Embryonic facial prominence (tissue), 1 donor: Measurements from ENCODE around the gene HDAC5.
"Not testable (repeated sequence)": the region's sequence is repeated elsewhere in the genome, so short reads cannot be mapped to it uniquely, and the experiment has no call there.

ENCODE experiments used
- DNase-seq: peaks from one replicate; pipeline ENCODE4 v3.0.0-alpha.2; 2016; ENCODE audit errors: extremely low spot score

The HDAC5 gene

GRCh38 chr17:44111777-44112176 lies 11.7 kb downstream of the HDAC5 start:
- no peak for DNase-seq

DNA sequence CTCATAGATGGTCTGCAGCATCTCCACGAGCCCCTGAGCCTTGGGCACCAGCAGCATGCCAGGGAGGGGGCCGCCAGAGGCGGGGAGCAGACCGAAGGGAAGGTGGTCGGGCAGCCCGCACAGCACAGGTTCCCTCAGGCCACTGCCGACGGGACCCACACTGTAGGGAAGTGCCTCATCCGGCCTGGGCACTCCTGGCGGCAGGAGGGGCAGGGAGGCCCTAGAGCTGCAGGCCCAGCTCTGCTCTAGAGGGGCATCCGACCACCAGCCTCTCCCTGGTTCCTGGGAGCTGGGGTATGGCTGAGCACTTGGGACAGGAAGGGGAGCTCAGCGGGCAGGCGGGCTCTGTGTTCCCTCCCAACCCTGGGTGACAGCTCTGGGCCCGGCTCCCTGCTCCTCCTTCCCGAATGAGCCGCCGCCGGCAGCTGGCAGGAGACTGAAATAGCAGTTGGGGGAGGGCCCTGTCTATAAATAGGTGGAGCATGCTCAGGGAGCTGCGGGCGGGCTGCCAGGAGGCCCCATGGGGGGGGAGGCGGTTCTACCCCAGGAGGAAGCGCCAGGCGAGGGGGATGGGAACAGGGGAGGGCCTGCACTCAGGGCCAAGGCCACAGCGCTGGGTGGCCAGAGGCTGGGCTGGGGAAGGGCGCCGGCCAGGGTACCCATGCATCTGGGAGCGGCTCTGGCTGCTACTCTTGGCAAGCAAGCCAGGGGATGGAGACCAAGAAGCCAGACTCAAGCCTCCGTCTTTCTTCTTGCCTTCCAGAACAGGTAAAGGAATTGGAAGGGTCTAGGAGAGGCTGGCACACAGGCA lies 12.4 kb downstream of the HDAC5 start:
- DNase-seq = peak; percentile 83

- no peak for DNase-seq
These were observed 13.3 kb downstream of the HDAC5 start for GRCh38 chr17:44110011-44110686.

- DNase-seq = no peak
These were observed 14.2 kb downstream of the HDAC5 start for GRCh38 chr17:44109312-44109630.

DNA sequence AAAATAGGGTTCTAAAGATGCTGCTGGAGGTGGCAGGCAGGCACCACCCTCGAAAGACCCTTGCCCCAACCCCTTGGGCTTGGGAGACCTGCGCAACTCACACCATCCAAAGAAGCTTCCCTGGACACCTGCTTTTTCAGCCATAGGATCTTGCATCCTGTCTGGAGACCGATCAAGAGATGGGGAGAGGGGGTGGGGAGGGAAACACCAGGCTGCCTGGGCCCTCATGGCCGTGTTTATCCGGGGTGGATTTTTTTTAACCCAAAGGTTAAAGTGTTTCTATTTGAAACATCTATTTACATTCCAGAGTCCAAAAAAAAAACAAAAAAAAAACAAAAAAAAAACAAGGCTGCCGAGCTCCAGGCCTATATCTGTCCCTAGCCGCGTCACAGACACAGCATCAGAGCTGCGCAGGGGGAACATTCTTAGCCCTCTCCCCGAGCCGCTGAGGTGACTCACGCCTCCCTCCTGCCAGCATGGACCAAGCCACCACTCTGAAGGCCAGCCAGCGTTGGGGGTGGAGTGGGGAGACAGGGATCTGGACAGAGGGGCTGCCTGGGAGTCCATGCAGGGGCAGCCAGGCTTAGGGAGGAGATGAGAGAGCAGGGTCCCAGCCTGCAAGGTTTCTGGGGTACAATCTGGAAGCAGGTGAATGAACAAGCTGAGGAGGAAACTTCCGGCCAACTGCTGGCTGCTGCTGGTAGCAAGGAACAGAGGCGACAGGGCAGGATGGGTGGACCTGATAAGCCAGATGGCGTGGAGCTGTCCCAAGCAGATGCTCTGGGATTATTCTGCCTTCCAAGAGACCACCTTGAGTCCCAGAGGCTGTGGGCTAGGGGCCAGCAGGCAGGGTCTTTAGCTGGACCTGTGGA lies 14.8 kb downstream of the HDAC5 start:
- DNase-seq = no peak

DNA sequence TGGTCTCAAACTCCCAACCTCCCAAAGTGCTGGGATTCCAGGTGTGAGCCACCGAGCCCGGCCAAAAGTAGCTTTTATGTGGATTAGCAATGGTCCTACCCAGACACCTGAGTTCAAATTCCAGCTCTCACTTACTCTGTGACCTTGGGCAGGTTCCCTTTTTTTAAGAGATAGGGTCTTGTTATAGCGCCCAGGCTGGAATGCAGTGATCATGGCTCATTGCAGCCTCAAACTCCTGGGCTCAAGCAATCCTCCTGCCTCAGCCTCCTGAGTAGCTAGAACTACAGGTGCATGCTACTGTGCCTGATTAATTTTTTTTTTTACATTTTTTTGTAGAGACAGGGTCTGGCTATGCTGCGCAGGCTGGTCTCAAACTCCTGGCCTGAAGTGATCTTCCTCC lies 16.6 kb downstream of the HDAC5 start:
- no peak for DNase-seq

DNA sequence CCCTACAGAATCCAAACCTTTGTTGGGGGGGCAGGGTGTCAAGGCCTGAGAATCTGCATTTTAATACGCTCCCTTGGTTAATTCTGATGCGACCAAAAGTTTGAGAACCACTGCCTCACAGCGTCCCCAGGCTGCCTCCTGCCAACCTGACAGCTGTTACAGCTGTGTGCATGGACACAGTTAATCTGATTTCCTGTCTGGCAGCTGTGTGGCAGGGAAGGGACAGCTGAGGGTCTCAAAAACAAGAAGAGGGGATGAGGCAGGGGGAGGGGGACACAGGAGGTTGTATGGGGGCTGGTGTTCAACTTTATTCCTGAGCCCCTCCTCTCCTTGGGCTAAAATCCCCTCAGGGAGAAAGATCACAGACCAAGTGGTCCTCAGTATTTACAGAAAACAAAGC lies 17.5 kb downstream of the HDAC5 start:
- DNase-seq = no peak

DNA sequence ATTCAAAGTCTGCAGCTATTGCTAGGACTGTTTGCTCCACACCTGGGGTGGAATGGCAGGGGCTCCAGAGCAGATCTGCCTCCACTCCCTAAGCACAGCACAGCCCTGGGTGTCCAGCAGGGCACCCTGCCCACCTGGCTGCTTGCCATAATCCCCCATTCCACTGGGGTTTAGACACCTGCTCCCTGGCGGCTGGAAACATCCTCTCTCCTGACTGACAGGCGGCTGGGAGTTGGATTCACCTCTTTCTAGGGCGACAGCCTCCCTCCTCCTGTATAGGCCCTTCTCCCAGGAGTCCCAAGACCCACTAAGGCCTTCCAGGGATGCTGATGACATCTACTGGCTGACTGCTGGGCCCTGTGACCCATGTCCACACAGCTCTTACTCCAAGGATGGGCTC lies 18.0 kb downstream of the HDAC5 start:
- DNase-seq = no peak

DNA sequence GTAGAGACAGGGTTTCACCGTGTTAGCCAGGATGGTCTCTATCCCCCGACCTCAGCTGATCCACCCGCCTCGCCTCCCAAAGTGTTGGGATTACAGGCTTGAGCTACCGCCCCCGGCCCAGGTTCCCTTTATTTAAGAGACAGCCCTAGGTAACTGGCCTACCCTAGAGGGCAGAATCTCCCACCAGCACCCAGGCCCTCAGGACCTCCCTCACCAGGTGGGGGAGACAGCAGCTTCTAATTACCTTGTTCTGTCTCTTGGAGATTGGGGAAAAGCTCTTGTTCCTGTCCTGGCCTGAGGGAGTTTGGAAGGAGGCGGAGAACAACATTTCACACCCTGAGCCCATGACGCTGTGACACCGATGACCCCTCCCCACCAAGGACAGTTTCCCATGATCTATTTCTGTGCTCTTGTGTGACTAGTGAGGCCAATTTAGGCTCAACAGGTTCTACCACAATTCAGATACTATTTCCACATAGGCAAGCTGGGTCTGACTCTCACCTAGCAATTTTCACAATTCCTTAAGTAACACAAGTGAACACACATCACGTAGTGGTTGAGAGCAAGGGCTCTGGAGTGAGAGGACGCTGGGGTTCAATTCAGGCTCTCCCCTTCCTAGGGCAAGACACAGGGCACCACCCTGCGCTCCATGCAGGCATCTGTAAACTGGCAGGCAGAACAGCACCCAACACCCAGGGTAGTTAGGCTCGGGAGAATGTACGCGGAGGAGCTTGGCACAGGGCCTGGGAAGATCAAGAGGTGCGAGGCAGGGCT lies 20.4 kb downstream of the HDAC5 start:
- no peak for DNase-seq

- DNase-seq = not testable (repeated sequence)
These were observed 21.6 kb downstream of the HDAC5 start for GRCh38 chr17:44101858-44102257.

DNA sequence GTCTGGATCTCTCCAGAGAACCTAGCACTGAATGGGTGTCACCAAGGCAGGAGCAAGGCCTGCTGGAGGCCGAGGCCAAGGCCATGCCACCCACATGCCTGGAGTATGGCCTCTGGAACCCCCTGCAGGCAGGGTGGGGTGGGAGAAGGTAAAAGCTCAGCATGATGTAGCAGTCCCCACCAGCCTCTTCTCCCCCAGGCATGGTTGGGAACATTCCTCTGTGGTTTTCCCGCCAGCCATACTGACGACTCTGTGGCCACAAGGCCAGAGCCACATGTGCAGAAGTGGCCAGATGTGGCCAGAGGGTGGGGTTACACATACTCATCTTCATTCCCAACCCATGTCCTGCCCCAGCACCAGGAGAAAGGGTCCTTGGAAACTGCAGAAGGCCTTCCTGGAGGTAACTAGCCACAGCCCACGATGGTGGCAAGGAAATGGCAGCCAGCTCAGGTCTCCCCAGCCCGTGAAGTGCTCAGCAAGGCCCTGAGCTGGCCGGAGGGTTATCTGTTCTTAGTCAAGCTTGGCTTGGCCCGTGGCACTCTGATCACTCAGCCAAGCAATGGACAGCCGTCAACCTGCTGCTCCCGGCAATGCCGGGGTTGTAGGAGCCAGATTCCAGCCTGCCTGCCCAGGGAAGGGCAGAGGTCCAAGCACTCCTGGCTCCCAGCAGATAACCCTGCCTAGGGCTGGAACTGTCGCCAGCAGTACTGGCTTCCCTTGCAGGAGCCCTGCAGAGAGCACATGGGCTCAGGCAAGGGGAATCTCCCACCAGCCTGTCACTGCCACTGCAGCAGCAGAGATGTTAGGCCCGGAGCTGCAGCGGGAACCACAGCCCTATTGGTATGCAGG lies 26.1 kb downstream of the HDAC5 start:
- DNase-seq = no peak

DNA sequence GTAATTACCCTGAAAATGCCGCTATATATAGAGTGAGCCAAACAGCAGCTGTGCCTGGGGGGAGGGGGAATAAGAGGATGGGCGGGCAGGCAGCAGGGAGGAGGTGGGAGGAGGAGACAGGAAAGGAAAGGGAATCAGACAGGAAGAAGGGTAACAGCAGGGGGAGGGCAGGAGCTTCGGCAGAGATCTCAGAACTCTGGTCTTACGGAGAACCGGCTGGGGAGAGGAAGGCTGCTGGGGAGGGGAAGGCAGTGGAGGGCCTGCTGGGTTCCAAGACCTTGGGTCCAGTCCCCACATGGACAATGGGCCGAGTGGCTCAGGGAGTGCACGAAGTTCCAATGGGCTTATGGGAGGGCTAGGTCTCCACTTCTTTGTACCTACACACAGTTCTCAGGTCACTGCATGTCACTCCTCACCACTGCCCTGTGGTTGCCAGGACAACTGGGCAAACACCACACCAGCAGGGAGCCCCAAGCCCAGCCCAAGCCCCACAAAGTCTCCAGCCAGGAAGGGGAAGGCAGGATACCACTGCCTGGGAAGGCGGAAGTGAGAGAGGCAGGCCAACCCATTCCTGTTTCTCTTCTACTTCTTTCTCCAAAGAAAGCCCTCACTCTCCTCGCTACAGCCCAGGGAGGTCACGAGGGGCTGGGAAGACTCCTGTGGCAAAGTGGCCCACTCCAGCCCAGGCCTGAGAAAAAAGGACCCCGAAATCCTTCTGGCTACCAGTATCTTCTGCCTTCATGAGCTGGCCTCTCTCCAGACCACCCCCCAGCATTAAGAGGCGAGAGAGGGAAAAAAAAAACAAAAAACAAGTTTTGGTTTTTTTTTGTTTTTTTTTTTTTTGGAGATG lies 27.6 kb downstream of the HDAC5 start:
- DNase-seq = peak; percentile 89

GRCh38 chr17:44095388-44095646 lies 28.1 kb downstream of the HDAC5 start:
- DNase-seq = no peak

DNA sequence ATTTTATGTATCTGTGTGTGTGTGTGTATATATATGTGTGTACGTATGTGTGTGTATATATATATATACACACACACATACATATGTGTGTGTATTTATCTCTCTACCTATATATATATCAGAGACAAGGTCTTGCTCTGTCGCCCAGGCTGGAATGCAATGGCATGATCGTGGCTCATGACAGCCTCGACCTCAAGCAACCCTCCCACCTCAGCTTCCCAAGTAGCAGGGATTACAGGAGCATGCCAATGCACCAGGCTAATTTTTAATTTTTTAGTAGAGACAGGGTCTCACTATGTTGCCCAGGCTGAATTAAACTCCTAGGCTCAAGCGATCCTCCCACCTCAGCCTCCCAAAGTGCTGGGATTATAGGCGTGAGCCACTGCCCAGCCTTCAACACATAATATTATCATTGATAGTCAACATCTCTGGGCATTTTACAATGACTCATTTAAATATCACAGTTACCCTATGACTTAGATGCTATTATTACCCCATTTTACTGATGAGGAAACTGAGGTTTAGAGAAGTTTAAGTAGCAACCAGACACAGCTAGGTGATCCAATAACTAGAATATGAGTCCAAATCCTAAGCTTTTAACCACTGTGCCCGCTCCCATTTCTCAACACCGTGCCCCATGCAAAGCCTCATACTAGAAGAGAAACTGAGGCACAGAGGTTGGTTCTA lies 28.6 kb downstream of the HDAC5 start:
- no peak for DNase-seq

- DNase-seq = no peak
These were observed 30.1 kb downstream of the HDAC5 start for GRCh38 chr17:44093231-44093900.

- no peak for DNase-seq
These were observed 31.4 kb downstream of the HDAC5 start for GRCh38 chr17:44092051-44092450.

DNA sequence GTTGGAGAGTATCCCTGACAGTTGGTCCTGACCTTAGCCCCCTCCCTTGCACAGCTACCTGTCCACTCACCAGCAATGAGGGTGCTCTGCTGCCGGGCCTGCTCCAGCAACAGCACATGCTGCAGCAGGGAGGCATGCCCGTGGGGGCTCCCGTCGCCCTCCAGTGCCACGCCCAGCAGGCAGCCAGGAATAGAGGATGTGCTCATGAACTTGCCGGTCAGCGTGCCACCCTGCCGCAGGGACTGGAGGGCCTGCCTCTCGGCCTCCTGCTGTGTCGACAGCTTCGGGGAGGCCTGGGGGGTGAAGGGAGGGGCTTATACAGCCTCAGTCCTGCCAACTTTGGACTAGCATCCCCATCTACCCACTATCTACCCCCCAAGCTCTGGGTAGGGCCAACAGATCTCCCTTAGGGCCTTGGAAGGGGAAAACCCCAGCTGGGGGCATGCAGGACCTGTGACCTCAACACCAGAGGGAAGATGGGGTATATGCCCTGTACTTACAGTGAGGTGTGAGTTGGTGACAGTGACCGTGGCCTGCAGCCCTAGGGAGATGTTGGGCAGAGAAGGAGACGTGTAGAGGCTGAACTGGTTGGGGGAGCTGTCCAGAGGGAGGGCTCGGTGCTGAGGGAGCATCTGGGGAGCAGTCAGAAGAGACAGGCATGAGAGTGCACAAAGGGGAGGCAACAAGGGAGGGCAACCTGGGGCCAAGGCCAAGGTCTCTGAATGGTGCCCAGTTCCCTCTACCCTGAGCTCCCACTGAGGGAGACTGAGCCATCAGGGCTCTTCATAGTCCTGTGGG lies 32.0 kb downstream of the HDAC5 start:
- no peak for DNase-seq

GRCh38 chr17:44088254-44088653 lies 35.2 kb downstream of the HDAC5 start:
- DNase-seq = no peak
